Endothelial cell (in vitro differentiated cells): Measurements from ENCODE around the gene PCDHAC2. TPM values are rescaled to one million over a fixed set of nuclear protein-coding genes. Genes with fewer than 3 reads are reported as not detected.

Experiments
- DNase-seq: peaks from one replicate; pipeline ENCODE4 v3.0.0; 2021; ENCODE audit warnings: low spot score
- H3K27ac Mint-ChIP-seq: one replicate; pipeline ENCODE4 v1.8.0; 2021; ENCODE audit warnings: mixed read lengths, inconsistent platforms; ENCODE audit not compliant: unreplicated experiment
- H3K27me3 Mint-ChIP-seq: one replicate; pipeline ENCODE4 v1.8.0; 2021; ENCODE audit warnings: mild to moderate bottlenecking, moderate library complexity, mixed read lengths, inconsistent platforms; ENCODE audit not compliant: unreplicated experiment
- H3K36me3 Mint-ChIP-seq: one replicate; pipeline ENCODE4 v1.8.0; 2021; ENCODE audit warnings: mild to moderate bottlenecking, low read depth, mixed read lengths, inconsistent platforms; ENCODE audit not compliant: unreplicated experiment
- H3K4me1 Mint-ChIP-seq: one replicate; pipeline ENCODE4 v1.8.0; 2021; ENCODE audit warnings: mild to moderate bottlenecking, mixed read lengths, inconsistent platforms; ENCODE audit not compliant: unreplicated experiment
- H3K4me3 Mint-ChIP-seq: one replicate; pipeline ENCODE4 v1.8.0; 2021; ENCODE audit warnings: mild to moderate bottlenecking, mixed read lengths, inconsistent platforms; ENCODE audit not compliant: unreplicated experiment
- H3K9me3 Mint-ChIP-seq: one replicate; pipeline ENCODE4 v1.8.0; 2021; ENCODE audit warnings: mixed read lengths, inconsistent platforms; ENCODE audit not compliant: unreplicated experiment
- CTCF ChIP-seq: fragments of 200-600 bp; sonication (generic); IDR thresholded peaks from one replicate; pipeline ENCODE4 v1.5.0; 2021; ENCODE audit warnings: antibody characterized with exemption; ENCODE audit not compliant: unreplicated experiment
- long read RNA-seq: library from polyadenylated mRNA; unstranded; transcript quantifications from one replicate; pipeline ENCODE4 v2.0.0, GENCODE V29; 2020; ENCODE audit not compliant: unreplicated experiment
- total RNA-seq: library from RNA; stranded (reverse); fragmentation: NEBNext Ultra II Directional; extraction: Animal tissue kit (Norgen Biotek cat#: 25700); gene quantifications from one replicate; pipeline ENCODE4 v1.2.1, GENCODE V29; 2021; ENCODE audit not compliant: unreplicated experiment

PCDHAC2 gene
- total RNA-seq: 5.2 TPM
- long read RNA-seq, full-length matches to known transcripts: 1 of 1 reads
- long read RNA-seq, partial matches to known transcripts: 0 of 1 reads
- long read RNA-seq, other reads (novel, unspliced or antisense): 0 of 1 reads

GRCh38 chr5:140966293-140967225 lies at the start of gene PCDHAC2:
Gene PCDHAC2, plus strand, starts transcription at chr5:140966476. Its CDS starts 291 bp downstream, at chr5:140966767.
- H3K4me1 Mint-ChIP-seq: peaks cover 24% of the 10 kb centered on the region
- H3K27ac Mint-ChIP-seq: peak within 1 kb of the TSS; percentile 63
- peaks cover 8% of the 10 kb centered on the region for H3K27me3 Mint-ChIP-seq
- peak within 1 kb of the TSS; percentile 95 for H3K4me3 Mint-ChIP-seq
- peaks cover 6% of the 10 kb centered on the region for H3K36me3 Mint-ChIP-seq
- DNase-seq: peak; percentile 71
- TF ChIP-seq CTCF: no peak
- no peaks in the 10 kb centered on the region for H3K9me3 Mint-ChIP-seq

- no peak overlapping the region for H3K4me3 Mint-ChIP-seq
- H3K36me3 Mint-ChIP-seq: no peaks in the 10 kb centered on the region
- no peaks in the 10 kb centered on the region for H3K9me3 Mint-ChIP-seq
- TF ChIP-seq CTCF: no peak
- H3K4me1 Mint-ChIP-seq: peaks cover 8% of the 10 kb centered on the region
- DNase-seq: no peak
- no peak overlapping the region for H3K27ac Mint-ChIP-seq
- H3K27me3 Mint-ChIP-seq: peaks cover 2% of the 10 kb centered on the region
Measured at GRCh38 chr5:140923601-140924000, 42.7 kb upstream of the PCDHAC2 start.

GRCh38 chr5:140925806-140926442 lies 40.4 kb upstream of the PCDHAC2 start, which contains the start of gene PCDHAC1:
Gene PCDHAC1, plus strand, starts transcription at chr5:140926299. Its CDS starts 594 bp downstream, at chr5:140926893.
- H3K4me1 Mint-ChIP-seq: peaks cover 8% of the 10 kb centered on the region
- H3K4me3 Mint-ChIP-seq: peak within 1 kb of the TSS; percentile 92
- H3K27me3 Mint-ChIP-seq: peaks cover 2% of the 10 kb centered on the region
- no peak within 1 kb of the TSS for H3K27ac Mint-ChIP-seq
- H3K36me3 Mint-ChIP-seq: no peaks in the 10 kb centered on the region
- peak; percentile 60 for DNase-seq
- H3K9me3 Mint-ChIP-seq: no peaks in the 10 kb centered on the region
- no peak for TF ChIP-seq CTCF

GRCh38 chr5:140926443-140927227 lies 39.6 kb upstream of the PCDHAC2 start:
- no peak overlapping the region for H3K27ac Mint-ChIP-seq
- H3K27me3 Mint-ChIP-seq: peaks cover 2% of the 10 kb centered on the region
- H3K4me3 Mint-ChIP-seq: peak overlapping the region; percentile 92
- no peaks in the 10 kb centered on the region for H3K9me3 Mint-ChIP-seq
- H3K4me1 Mint-ChIP-seq: peaks cover 8% of the 10 kb centered on the region
- H3K36me3 Mint-ChIP-seq: no peaks in the 10 kb centered on the region
- peak; percentile 96 for DNase-seq
- peak; percentile 94 for TF ChIP-seq CTCF
